ENCODE data around the gene CPNE4. TPM values are rescaled to one million over a fixed set of nuclear protein-coding genes. Genes with fewer than 3 reads are reported as not detected.

CPNE4 gene
- total RNA-seq (ENCODE audit: unreplicated experiment), result 0.41 TPM
- long read RNA-seq, partial matches to known transcripts, result 0 of 1 reads
- long read RNA-seq, other reads (novel, unspliced or antisense), result 1 of 1 reads

GRCh38 chr3:132034486-132035464 lies at the start of gene CPNE4:
TSS of gene CPNE4 (minus strand) at chr3:132035014.
- H3K9me3 Mint-ChIP-seq (ENCODE audit: unreplicated experiment), result no peaks in the 10 kb centered on the region
- peak within 1 kb of the TSS; percentile 20 for H3K27ac Mint-ChIP-seq (ENCODE audit: unreplicated experiment)
- H3K4me3 Mint-ChIP-seq (ENCODE audit: unreplicated experiment), result peak within 1 kb of the TSS; percentile 87
- no peaks in the 10 kb centered on the region for H3K36me3 Mint-ChIP-seq (ENCODE audit: low read depth, unreplicated experiment)
- peaks cover 5% of the 10 kb centered on the region for H3K27me3 Mint-ChIP-seq (ENCODE audit: unreplicated experiment)
- TF ChIP-seq CTCF (IDR thresholded peaks at IDR 0.05; ENCODE audit: unreplicated experiment), result peak; percentile 96
- DNase-seq (ENCODE audit: low spot score), result peak; percentile 100
- peaks cover 7% of the 10 kb centered on the region for H3K4me1 Mint-ChIP-seq (ENCODE audit: unreplicated experiment)

GRCh38 chr3:132083583-132084279 lies 48.9 kb upstream of the CPNE4 start:
- Mint-ChIP-seq H3K4me3 (ENCODE audit: unreplicated experiment) (no peak overlapping the region), H3K27me3 (ENCODE audit: unreplicated experiment) (no peaks in the 10 kb centered on the region), H3K4me1 (ENCODE audit: unreplicated experiment) (peaks cover 4% of the 10 kb centered on the region), H3K36me3 (ENCODE audit: low read depth, unreplicated experiment) (no peaks in the 10 kb centered on the region), H3K9me3 (ENCODE audit: unreplicated experiment) (no peaks in the 10 kb centered on the region), H3K27ac (ENCODE audit: unreplicated experiment) (no peak overlapping the region)
- TF ChIP-seq CTCF (IDR thresholded peaks at IDR 0.05; ENCODE audit: unreplicated experiment), result no peak
- no peak for DNase-seq (ENCODE audit: low spot score)

- Mint-ChIP-seq H3K4me1 (ENCODE audit: unreplicated experiment) (peaks cover 4% of the 10 kb centered on the region), H3K36me3 (ENCODE audit: low read depth, unreplicated experiment) (no peaks in the 10 kb centered on the region), H3K27me3 (ENCODE audit: unreplicated experiment) (no peaks in the 10 kb centered on the region), H3K27ac (ENCODE audit: unreplicated experiment) (no peak overlapping the region), H3K9me3 (ENCODE audit: unreplicated experiment) (no peaks in the 10 kb centered on the region), H3K4me3 (ENCODE audit: unreplicated experiment) (no peak overlapping the region)
- TF ChIP-seq CTCF (IDR thresholded peaks at IDR 0.05; ENCODE audit: unreplicated experiment), result no peak
- no peak for DNase-seq (ENCODE audit: low spot score)
Observed at GRCh38 chr3:132083159-132083558, 48.3 kb upstream of the CPNE4 start.

GRCh38 chr3:132079147-132079546 lies 44.3 kb upstream of the CPNE4 start:
- Mint-ChIP-seq H3K36me3 (ENCODE audit: low read depth, unreplicated experiment) (no peaks in the 10 kb centered on the region), H3K4me3 (ENCODE audit: unreplicated experiment) (no peak overlapping the region), H3K27me3 (ENCODE audit: unreplicated experiment) (no peaks in the 10 kb centered on the region), H3K27ac (ENCODE audit: unreplicated experiment) (no peak overlapping the region), H3K4me1 (ENCODE audit: unreplicated experiment) (peaks cover 4% of the 10 kb centered on the region), H3K9me3 (ENCODE audit: unreplicated experiment) (no peaks in the 10 kb centered on the region)
- TF ChIP-seq CTCF (IDR thresholded peaks at IDR 0.05; ENCODE audit: unreplicated experiment), result no peak
- DNase-seq (ENCODE audit: low spot score), result no peak

Measured in endothelial cell (in vitro differentiated cells).